Testis (tissue), 3 donors: Measurements from ENCODE around the gene KCNB1. TPM values are rescaled to one million over a fixed set of nuclear protein-coding genes. Genes with fewer than 3 reads are reported as not detected.

Experiments used
- DNase-seq: peaks from one replicate; pipeline ENCODE4 v3.0.0-alpha.2; 2019
- H3K27ac ChIP-seq, 2 donors: fragments of 200-600 bp; sonication (generic); one replicate each; pipeline ENCODE4 v1.5.1; 2019
- H3K27me3 ChIP-seq: fragments of 200-600 bp; sonication (generic); one replicate; pipeline ENCODE4 v1.5.1; 2019
- H3K36me3 ChIP-seq: fragments of 200-600 bp; sonication (generic); one replicate; pipeline ENCODE4 v1.5.1; 2017; ENCODE audit warnings: low read depth; ENCODE audit errors: missing control alignments
- H3K4me1 ChIP-seq: fragments of 200-600 bp; sonication (generic); one replicate; pipeline ENCODE4 v1.5.1; 2019
- H3K4me3 ChIP-seq, 2 donors: fragments of 200-600 bp; sonication (generic); one replicate each; pipeline ENCODE4 v1.5.1; 2017 to 2019
- H3K9me3 ChIP-seq: fragments of 200-600 bp; sonication (generic); one replicate; pipeline ENCODE4 v1.5.1; 2017
- CTCF ChIP-seq, 3 experiments: fragments of 450-650 bp in 2 of 3; fragments of 200-600 bp in 1 of 3; sonication (generic) in 1 of 3; IDR thresholded peaks; one replicate each; pipeline ENCODE4 v1.5.1; 2016 to 2019; ENCODE audit warnings: antibody characterized with exemption in 3 of 3, mild to moderate bottlenecking in 2 of 3, moderate library complexity in 1 of 3
- POLR2A ChIP-seq: fragments of 450-650 bp; IDR thresholded peaks from one replicate; pipeline ENCODE4 v1.6.1; 2017; ENCODE audit warnings: antibody characterized with exemption, mild to moderate bottlenecking, moderate library complexity
- WGBS, 2 donors: methylation state at CpG; one replicate each; pipeline ENCODE4 v1.1.5; 2018; 5-methylcytosine and 5-hydroxymethylcytosine counted together
- intact Hi-C: fragments of 100-400 bp; cut with DNase I; formaldehyde crosslinking; loops from one replicate; pipeline ENCODE4 v1.15.1; 2023; ENCODE audit warnings: low total_unique reads
- polyA plus RNA-seq: library from polyadenylated mRNA; stranded (reverse); fragments of 350-450 nt; fragmentation: Illumina TruSeq; extraction: RNeasy Lipid Tissue Mini Kit (QIAGEN cat#74804); gene quantifications from one replicate; pipeline ENCODE4 v1.2.3, GENCODE V29; 2014; ENCODE audit warnings: low read depth, low replicate concordance; ENCODE audit not compliant: insufficient read depth
- total RNA-seq, 2 donors: library from RNA; depleted of rRNA; stranded (reverse); fragments of >200 nt; gene quantifications; one replicate each; pipeline ENCODE4 v1.2.3, GENCODE V29; 2016

The KCNB1 gene
- total and polyA plus RNA-seq, 3 donors from 2014 or later: 1.5 to 4.6 (median 2.3) TPM

DNA sequence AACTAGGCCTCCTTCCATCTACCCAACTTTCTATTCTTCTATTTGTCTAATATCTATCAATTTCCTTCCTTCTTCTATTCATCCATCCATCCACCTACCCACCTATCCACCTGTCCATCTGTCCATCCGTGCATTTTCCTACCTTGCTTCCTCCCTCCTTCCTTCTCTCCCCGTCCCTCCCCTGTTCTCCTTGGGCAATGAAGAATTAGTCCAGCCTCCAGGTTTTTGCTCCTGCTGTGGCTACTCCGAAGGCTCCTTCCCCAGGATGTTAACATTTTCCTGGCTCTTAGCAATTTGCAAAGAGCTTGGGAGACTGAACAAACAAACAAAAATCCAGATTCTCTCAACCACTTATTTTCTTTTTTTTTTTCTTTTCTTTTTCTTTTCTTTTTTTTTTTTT lies 81.6 kb downstream of the KCNB1 start:
- intact Hi-C loops: no loop called here
- peaks cover 34% of the 10 kb centered on the region for H3K4me1 ChIP-seq
- peak overlapping the region; percentile 49 to 80 for H3K27ac ChIP-seq
- no peak for TF ChIP-seq POLR2A
- TF ChIP-seq CTCF (IDR thresholded peaks at IDR 0.05): no peak
- no peaks in the 10 kb centered on the region for H3K9me3 ChIP-seq
- no peaks in the 10 kb centered on the region for H3K27me3 ChIP-seq
- H3K36me3 ChIP-seq: no peaks in the 10 kb centered on the region
- 33 to 48% methylated on average over 3 of the region's 3 CpGs for WGBS, 2 donors
- no peak overlapping the region for H3K4me3 ChIP-seq
- peak; percentile 58 for DNase-seq

- 56 to 67% methylated on average over 7 of the region's 7 CpGs for WGBS, 2 donors
Observed at GRCh38 chr20:49400410-49400809, 82.1 kb downstream of the KCNB1 start.

DNA sequence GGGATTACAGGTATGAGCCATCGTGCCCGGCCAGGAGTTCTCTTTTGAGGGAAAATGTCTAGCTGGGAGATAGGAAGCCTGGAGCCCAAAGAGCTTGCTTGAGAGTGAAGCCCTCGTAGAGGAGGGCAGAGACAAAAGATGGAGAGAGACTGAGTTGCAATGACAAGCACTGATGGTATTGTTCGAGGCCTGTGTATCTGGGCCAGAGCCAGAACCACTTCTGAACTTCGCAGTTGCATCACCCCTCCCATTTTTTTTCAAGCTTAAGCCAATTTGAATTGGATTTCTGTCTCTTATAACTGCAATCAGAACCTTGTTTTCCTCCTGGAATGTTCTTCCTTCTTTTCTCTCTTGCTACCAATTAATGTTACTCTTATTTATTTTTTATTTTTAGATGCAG lies 83.1 kb downstream of the KCNB1 start:
- H3K4me3 ChIP-seq: no peak overlapping the region
- TF ChIP-seq POLR2A: no peak
- TF ChIP-seq CTCF (IDR thresholded peaks at IDR 0.05): no peak
- H3K36me3 ChIP-seq: no peaks in the 10 kb centered on the region
- peak; percentile 63 for DNase-seq
- H3K9me3 ChIP-seq: no peaks in the 10 kb centered on the region
- 48 to 59% methylated on average over 5 of the region's 5 CpGs for whole genome bisulfite sequencing, 2 donors
- intact Hi-C loops: no loop called here
- peaks cover 34% of the 10 kb centered on the region for H3K4me1 ChIP-seq
- peak overlapping the region; percentile 49 to 80 for H3K27ac ChIP-seq
- H3K27me3 ChIP-seq: no peaks in the 10 kb centered on the region

More at GRCh38 chr20:49400410-49400809, 82.1 kb downstream of the KCNB1 start:
- H3K27me3 ChIP-seq: no peaks in the 10 kb centered on the region
- no peak overlapping the region for H3K4me3 ChIP-seq
- no peaks in the 10 kb centered on the region for H3K36me3 ChIP-seq
- H3K27ac ChIP-seq: peak overlapping the region; percentile 49 to 80
- TF ChIP-seq CTCF (IDR thresholded peaks at IDR 0.05): no peak
- H3K4me1 ChIP-seq: peaks cover 34% of the 10 kb centered on the region
- no peaks in the 10 kb centered on the region for H3K9me3 ChIP-seq
- DNase-seq: peak; percentile 73
- intact Hi-C loops: no loop called here

- H3K9me3 ChIP-seq: no peaks in the 10 kb centered on the region
- DNase-seq: no peak
- H3K36me3 ChIP-seq: no peaks in the 10 kb centered on the region
- H3K4me3 ChIP-seq: no peak overlapping the region
- TF ChIP-seq CTCF (IDR thresholded peaks at IDR 0.05): no peak
- TF ChIP-seq POLR2A: no peak
- no peaks in the 10 kb centered on the region for H3K27me3 ChIP-seq
- 90% methylated on average over 4 of the region's 4 CpGs for WGBS, 2 donors
- intact Hi-C loops: no loop called here
- peak overlapping the region in 1 of 2 donors; percentile 80 for H3K27ac ChIP-seq
- peaks cover 36% of the 10 kb centered on the region for H3K4me1 ChIP-seq
Observed at GRCh38 chr20:49398401-49399144, 83.9 kb downstream of the KCNB1 start.

- H3K4me1 ChIP-seq: peaks cover 35% of the 10 kb centered on the region
- WGBS, 2 donors: 52 to 64% methylated on average over 5 to 6 of the region's 6 CpGs
- no peaks in the 10 kb centered on the region for H3K36me3 ChIP-seq
- H3K4me3 ChIP-seq: no peak overlapping the region
- no peaks in the 10 kb centered on the region for H3K9me3 ChIP-seq
- intact Hi-C loops: no loop called here
- no peak for TF ChIP-seq CTCF (IDR thresholded peaks at IDR 0.05)
- TF ChIP-seq POLR2A: no peak
- peak overlapping the region in 1 of 2 donors; percentile 19 for H3K27ac ChIP-seq
- no peaks in the 10 kb centered on the region for H3K27me3 ChIP-seq
- no peak for DNase-seq
Observed at GRCh38 chr20:49397525-49397924, 84.9 kb downstream of the KCNB1 start.
